ENCODE data around the gene RLN1. TPM values are rescaled to one million over a fixed set of nuclear protein-coding genes. Genes with fewer than 3 reads are reported as not detected.
A peak's percentile ranks its signal among the peaks of the same experiment; 100 is the strongest.
"Not testable (repeated sequence)": the region's sequence is repeated elsewhere in the genome, so short reads cannot be mapped to it uniquely, and the experiment has no call there.

RLN1 gene
- total RNA-seq, 6 experiments from 2014 or later = not detected

- no peak overlapping the region for H3K4me3 ChIP-seq
- no peak for DNase-seq
- 57% methylated on average over 4 of the region's 4 CpGs for WGBS (ENCODE audit: insufficient coverage, low coverage, low lambda C conversion rate, missing lambda C conversion rate)
- intact Hi-C loops (cut with DNase I) = no loop called here
- H3K36me3 ChIP-seq = no peaks in the 10 kb centered on the region
- H3K27me3 ChIP-seq = no peaks in the 10 kb centered on the region
- TF ChIP-seq POLR2A (IDR thresholded peaks at IDR 0.05) (no peak), CTCF (IDR thresholded peaks at IDR 0.05) (no peak)
- no peaks in the 10 kb centered on the region for H3K9me3 ChIP-seq
- ATAC-seq = no peak
- H3K27ac ChIP-seq = no peak overlapping the region
- no peaks in the 10 kb centered on the region for H3K4me1 ChIP-seq
These were observed 24.3 kb downstream of the RLN1 start for GRCh38 chr9:5315187-5315923.

- no peak for TF ChIP-seq POLR2A (IDR thresholded peaks at IDR 0.05)
- TF ChIP-seq CTCF (IDR thresholded peaks at IDR 0.05) = no peak
- no peaks in the 10 kb centered on the region for H3K27me3 ChIP-seq
- no peaks in the 10 kb centered on the region for H3K4me1 ChIP-seq
- ATAC-seq (no peak), DNase-seq (no peak)
- H3K27ac ChIP-seq = no peak overlapping the region
- intact Hi-C loops (cut with DNase I) = no loop called here
- no peaks in the 10 kb centered on the region for H3K36me3 ChIP-seq
- no peaks in the 10 kb centered on the region for H3K9me3 ChIP-seq
- no peak overlapping the region for H3K4me3 ChIP-seq
These were observed 28.8 kb downstream of the RLN1 start for GRCh38 chr9:5310851-5311250.

- Histone ChIP-seq H3K4me1 (no peaks in the 10 kb centered on the region), H3K27me3 (no peaks in the 10 kb centered on the region), H3K27ac (no peak overlapping the region), H3K36me3 (no peaks in the 10 kb centered on the region), H3K9me3 (no peaks in the 10 kb centered on the region), H3K4me3 (no peak overlapping the region)
- no peak for TF ChIP-seq POLR2A (IDR thresholded peaks at IDR 0.05)
- no peak for TF ChIP-seq CTCF (IDR thresholded peaks at IDR 0.05)
- WGBS (ENCODE audit: insufficient coverage, low coverage, low lambda C conversion rate, missing lambda C conversion rate) = 91% methylated on average over 2 of the region's 2 CpGs
- no peak for DNase-seq
- no peak for ATAC-seq
- intact Hi-C loops (cut with DNase I) = no loop called here
These were observed 33.9 kb downstream of the RLN1 start for GRCh38 chr9:5305741-5306140.

- ATAC-seq = peak; percentile 99 to 100 (median 100)
- intact Hi-C loops (cut with DNase I); H3K27me3 ChIP-seq; H3K4me3 ChIP-seq; H3K27ac ChIP-seq; H3K4me1 ChIP-seq; DNase-seq; H3K9me3 ChIP-seq; H3K36me3 ChIP-seq: not testable (repeated sequence)
- WGBS (ENCODE audit: insufficient coverage, low coverage, low lambda C conversion rate, missing lambda C conversion rate) = 29% methylated on average over 4 of the region's 50 CpGs
These were observed 35.6 kb downstream of the RLN1 start, which contains the start of gene RLN2 for GRCh38 chr9:5303840-5304795. Gene RLN2, minus strand, starts transcription at chr9:5304716. Its CDS starts 136 bp downstream, at chr9:5304580.

GRCh38 chr9:5301544-5301943, 38.1 kb downstream of the RLN1 start:
- no peaks in the 10 kb centered on the region for H3K9me3 ChIP-seq
- no peaks in the 10 kb centered on the region for H3K27me3 ChIP-seq
- no peak overlapping the region for H3K4me3 ChIP-seq
- TF ChIP-seq POLR2A (IDR thresholded peaks at IDR 0.05) = no peak
- no peak for TF ChIP-seq CTCF (IDR thresholded peaks at IDR 0.05)
- H3K27ac ChIP-seq = no peak overlapping the region
- no peaks in the 10 kb centered on the region for H3K4me1 ChIP-seq
- intact Hi-C loops (cut with DNase I) = no loop called here
- ATAC-seq (no peak), DNase-seq (no peak)
- no peaks in the 10 kb centered on the region for H3K36me3 ChIP-seq
- WGBS (ENCODE audit: insufficient coverage, low coverage, low lambda C conversion rate, missing lambda C conversion rate) = 33% methylated on average over 4 of the region's 4 CpGs

All from right lobe of liver (tissue), 6 donors.